Neural cell (in vitro differentiated cells): ENCODE data around the gene OR51G2. TPM values are rescaled to one million over a fixed set of nuclear protein-coding genes. Genes with fewer than 3 reads are reported as not detected.

Source experiments
- H2AFZ ChIP-seq: fragments of 200-600, 300-800 bp; sonication (generic), shearing (Covaris generic); 2 replicates; pipeline ENCODE4 v1.6.0; 2014; ENCODE audit warnings: low read depth, mild to moderate bottlenecking, antibody characterized with exemption, low read length, moderate library complexity
- H3F3A ChIP-seq: fragments of 200-600 bp; shearing (Covaris generic); 2 replicates; pipeline ENCODE4 v1.6.1; 2016; ENCODE audit warnings: mild to moderate bottlenecking, moderate library complexity, mixed read lengths, antibody characterized with exemption, low read length; ENCODE audit not compliant: insufficient read depth, poor library complexity, severe bottlenecking
- H3K27ac ChIP-seq: fragments of 200-600, 300-800 bp; sonication (generic), shearing (Covaris generic); 2 replicates; pipeline ENCODE4 v1.5.1; 2014; ENCODE audit warnings: mild to moderate bottlenecking, low read length, moderate library complexity
- H3K27me3 ChIP-seq: fragments of 300-800, 200-600 bp; sonication (generic), shearing (Covaris generic); 2 replicates; pipeline ENCODE4 v1.6.0; 2014; ENCODE audit warnings: mild to moderate bottlenecking, low read depth, low read length, moderate library complexity; ENCODE audit not compliant: insufficient read depth
- H3K36me3 ChIP-seq: fragments of 300-800, 200-600 bp; sonication (generic), shearing (Covaris generic); 2 replicates; pipeline ENCODE4 v1.5.1; 2014; ENCODE audit warnings: mild to moderate bottlenecking, antibody characterized with exemption, low read length, moderate library complexity; ENCODE audit not compliant: insufficient read depth
- H3K4me2 ChIP-seq: fragments of 300-800, 200-600 bp; sonication (generic), shearing (Covaris generic); 2 replicates; pipeline ENCODE4 v1.6.0; 2014; ENCODE audit warnings: mild to moderate bottlenecking, low read length
- H3K4me3 ChIP-seq: fragments of 300-800, 200-600 bp; sonication (generic), shearing (Covaris generic); 2 replicates; pipeline ENCODE4 v1.5.1; 2014; ENCODE audit warnings: mild to moderate bottlenecking, low read length, moderate library complexity
- H3K79me2 ChIP-seq: fragments of 200-600 bp; shearing (Covaris generic); replicated peaks from 2 replicates; pipeline ENCODE4 v1.6.0; 2014; ENCODE audit warnings: mild to moderate bottlenecking, low read length, moderate library complexity; ENCODE audit not compliant: insufficient read depth
- H3K9ac ChIP-seq: fragments of 300-800, 200-600 bp; sonication (generic), shearing (Covaris generic); 2 replicates; pipeline ENCODE4 v1.6.1; 2016; ENCODE audit warnings: mild to moderate bottlenecking, low read length, mixed read lengths
- H3K9me2 ChIP-seq: fragments of 200-600 bp; shearing (Covaris generic); 2 replicates; pipeline ENCODE4 v1.6.1; 2016; ENCODE audit warnings: mild to moderate bottlenecking, low read length, mixed read lengths; ENCODE audit not compliant: insufficient read depth
- H3K9me3 ChIP-seq: fragments of 200-600, 300-800 bp; sonication (generic), shearing (Covaris generic); 2 replicates; pipeline ENCODE4 v1.6.1; 2016; ENCODE audit warnings: mild to moderate bottlenecking, mixed run types, low read length, moderate library complexity, mixed read lengths
- H4K20me1 ChIP-seq: fragments of 200-600 bp; shearing (Covaris generic); 2 replicates; pipeline ENCODE4 v1.6.1; 2016; ENCODE audit warnings: mild to moderate bottlenecking, mixed run types; ENCODE audit not compliant: insufficient read depth
- CTCF ChIP-seq: fragments of 450-650 bp; IDR thresholded peaks from 2 replicates; pipeline ENCODE4 v1.5.1; 2014; ENCODE audit warnings: antibody characterized with exemption, mild to moderate bottlenecking, moderate library complexity; ENCODE audit not compliant: poor library complexity, severe bottlenecking
- EP300 ChIP-seq: fragments of 450-650 bp; conservative IDR thresholded peaks from 2 replicates; pipeline ENCODE4 v1.6.1; 2014; ENCODE audit warnings: antibody characterized with exemption, mild to moderate bottlenecking, moderate library complexity; ENCODE audit not compliant: poor library complexity, severe bottlenecking
- EZH2 ChIP-seq: fragments of 200-600, 300-800 bp; shearing (Covaris generic), sonication (generic); IDR thresholded peaks from 2 replicates; pipeline ENCODE4 v1.6.1; 2014; ENCODE audit warnings: antibody characterized with exemption, low read length, borderline replicate concordance, mild to moderate bottlenecking; ENCODE audit not compliant: insufficient read depth, poor library complexity, severe bottlenecking
- MXI1 ChIP-seq: fragments of 450-650 bp; conservative IDR thresholded peaks from 2 replicates; pipeline ENCODE4 v1.6.1; 2014; ENCODE audit warnings: antibody characterized with exemption, mild to moderate bottlenecking; ENCODE audit not compliant: poor library complexity, severe bottlenecking
- POLR2AphosphoS5 ChIP-seq: IDR thresholded peaks from 2 replicates; pipeline ENCODE4 v1.6.1; 2012
- RAD21 ChIP-seq: fragments of 450-650 bp; conservative IDR thresholded peaks from 2 replicates; pipeline ENCODE4 v1.6.1; 2014; ENCODE audit warnings: antibody characterized with exemption, mild to moderate bottlenecking, moderate library complexity
- REST ChIP-seq: IDR thresholded peaks from 2 replicates; pipeline ENCODE4 v1.6.1; 2012; ENCODE audit warnings: borderline replicate concordance
- SMC3 ChIP-seq: fragments of 450-650 bp; conservative IDR thresholded peaks from 2 replicates; pipeline ENCODE4 v1.6.1; 2014; ENCODE audit warnings: antibody characterized with exemption, mild to moderate bottlenecking, moderate library complexity; ENCODE audit not compliant: poor library complexity
- TAF1 ChIP-seq: IDR thresholded peaks from 2 replicates; pipeline ENCODE4 v1.6.1; 2012; ENCODE audit warnings: low read depth
- polyA plus RNA-seq: library from polyadenylated mRNA; depleted of rRNA; stranded (reverse); fragments of >200 nt; gene quantifications from 2 replicates; pipeline ENCODE4 v1.2.3, GENCODE V29; 2014

Gene OR51G2
- polyA plus RNA-seq, 1 donor from 2014 or later: not detected

GRCh38 chr11:4865855-4866254 is 53.3 kb downstream of the OR51G2 start:
- Histone ChIP-seq H3K4me3 (no peak overlapping the region), H3K9ac (no peak overlapping the region), H4K20me1 (no peaks in the 10 kb centered on the region), H2AFZ (no peak overlapping the region), H3K27ac (no peak overlapping the region), H3K27me3 (no peaks in the 10 kb centered on the region), H3K36me3 (no peaks in the 10 kb centered on the region), H3K9me2 (no peaks in the 10 kb centered on the region), H3K4me2 (no peak overlapping the region), H3K9me3 (no peaks in the 10 kb centered on the region), H3F3A (no peaks in the 10 kb centered on the region), H3K79me2 (no peaks in the 10 kb centered on the region)
- TF ChIP-seq SMC3 (no peak), POLR2AphosphoS5 (peak; percentile 67), EP300 (peak; percentile 69)

GRCh38 chr11:4863876-4864275 is 55.3 kb downstream of the OR51G2 start:
- Histone ChIP-seq H3K36me3 (no peaks in the 10 kb centered on the region), H3K27ac (no peak overlapping the region), H3K27me3 (no peaks in the 10 kb centered on the region), H2AFZ (no peak overlapping the region), H3K9me2 (no peaks in the 10 kb centered on the region), H3K9me3 (no peaks in the 10 kb centered on the region), H3K9ac (no peak overlapping the region), H3F3A (no peaks in the 10 kb centered on the region), H3K4me3 (no peak overlapping the region), H3K4me2 (no peak overlapping the region), H3K79me2 (no peaks in the 10 kb centered on the region), H4K20me1 (no peaks in the 10 kb centered on the region)
- TF ChIP-seq REST: no peak
- no peak for TF ChIP-seq MXI1
- no peak for TF ChIP-seq RAD21
- TF ChIP-seq CTCF: no peak
- TF ChIP-seq EZH2: no peak
- TF ChIP-seq POLR2AphosphoS5: no peak
- no peak for TF ChIP-seq EP300
- no peak for TF ChIP-seq SMC3
- TF ChIP-seq TAF1: no peak

Other genes with a start within 250 kb of the OR51G2 start
- not detected in 2 replicates for gene OR51E2, start 221.5 kb downstream of the OR51G2 start, polyA plus RNA-seq
- gene MMP26, start 214.6 kb downstream of the OR51G2 start, polyA plus RNA-seq: not detected in 2 replicates
- not detected in 2 replicates for gene OR51F1, start 149.4 kb downstream of the OR51G2 start, polyA plus RNA-seq
- not detected in 2 replicates for gene OR52R1, start 115.0 kb downstream of the OR51G2 start, polyA plus RNA-seq
- gene OR51F2, start 98.0 kb downstream of the OR51G2 start, polyA plus RNA-seq: not detected in 2 replicates
- gene OR51S1, start 70.1 kb downstream of the OR51G2 start, polyA plus RNA-seq: not detected in 2 replicates
- not detected in 2 replicates for gene OR51T1, start 37.5 kb downstream of the OR51G2 start, polyA plus RNA-seq
- gene OR51A7, start 15.6 kb downstream of the OR51G2 start, polyA plus RNA-seq: not detected in 2 replicates
- not detected in 2 replicates for gene OR51G1, start 5.0 kb upstream of the OR51G2 start, polyA plus RNA-seq
- not detected in 2 replicates for gene OR51A4, start 28.3 kb upstream of the OR51G2 start, polyA plus RNA-seq
- not detected in 2 replicates for gene OR51A2, start 36.4 kb upstream of the OR51G2 start, polyA plus RNA-seq
- not detected in 2 replicates for gene OR51L1, start 75.5 kb upstream of the OR51G2 start, polyA plus RNA-seq
- not detected in 2 replicates for gene OR52J3, start 127.2 kb upstream of the OR51G2 start, polyA plus RNA-seq
- gene OR52E2, start 140.3 kb upstream of the OR51G2 start, polyA plus RNA-seq: not detected in 2 replicates
- not detected in 2 replicates for gene OR52E1, start 150.2 kb upstream of the OR51G2 start, polyA plus RNA-seq
- gene OR52A5, start 219.0 kb upstream of the OR51G2 start, polyA plus RNA-seq: not detected in 2 replicates
- gene OR52A1, start 235.4 kb upstream of the OR51G2 start, polyA plus RNA-seq: not detected in 2 replicates